ENCODE data around the gene VIT. TPM values are rescaled to one million over a fixed set of nuclear protein-coding genes. Genes with fewer than 3 reads are reported as not detected.

VIT gene
- total and polyA plus RNA-seq, 10 donors: 0.05 to 0.74 (median 0.38) TPM; not detected in 6

DNA sequence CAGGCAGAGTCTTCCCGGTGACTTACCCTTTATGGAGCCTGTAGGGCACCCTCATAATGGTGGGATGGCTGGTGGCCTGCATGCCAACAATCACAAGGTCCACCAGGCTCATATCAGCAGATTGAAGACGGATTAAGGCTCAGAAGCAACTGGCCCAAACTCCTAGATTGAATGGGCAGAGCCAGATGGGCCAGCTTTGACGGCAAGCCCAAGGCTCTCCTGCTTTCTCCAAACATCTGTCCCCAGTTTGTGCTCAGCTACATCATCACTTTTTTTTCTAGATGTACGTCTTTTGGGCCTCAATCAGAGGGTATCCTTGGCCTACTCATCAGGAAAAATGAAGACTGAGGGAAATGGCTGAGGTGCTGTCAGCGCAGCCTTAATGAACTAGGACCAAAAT, 114.6 kb downstream of the VIT start:
- intact Hi-C loops (cut with DNase I; ENCODE audit: low total_unique reads): no loop called here
- DNase-seq: no peak
- no peak overlapping the region for H3K27ac ChIP-seq
- H3K27me3 ChIP-seq (replicated peaks in 1 of 7): no peaks in the 10 kb centered on the region
- H3K4me1 ChIP-seq: no peaks in the 10 kb centered on the region
- 84 to 94% (median 86%) methylated on average over 5 of the region's 5 CpGs for WGBS, 5 donors
- no peaks in the 10 kb centered on the region for H3K36me3 ChIP-seq
- TF ChIP-seq, protein P1, sequence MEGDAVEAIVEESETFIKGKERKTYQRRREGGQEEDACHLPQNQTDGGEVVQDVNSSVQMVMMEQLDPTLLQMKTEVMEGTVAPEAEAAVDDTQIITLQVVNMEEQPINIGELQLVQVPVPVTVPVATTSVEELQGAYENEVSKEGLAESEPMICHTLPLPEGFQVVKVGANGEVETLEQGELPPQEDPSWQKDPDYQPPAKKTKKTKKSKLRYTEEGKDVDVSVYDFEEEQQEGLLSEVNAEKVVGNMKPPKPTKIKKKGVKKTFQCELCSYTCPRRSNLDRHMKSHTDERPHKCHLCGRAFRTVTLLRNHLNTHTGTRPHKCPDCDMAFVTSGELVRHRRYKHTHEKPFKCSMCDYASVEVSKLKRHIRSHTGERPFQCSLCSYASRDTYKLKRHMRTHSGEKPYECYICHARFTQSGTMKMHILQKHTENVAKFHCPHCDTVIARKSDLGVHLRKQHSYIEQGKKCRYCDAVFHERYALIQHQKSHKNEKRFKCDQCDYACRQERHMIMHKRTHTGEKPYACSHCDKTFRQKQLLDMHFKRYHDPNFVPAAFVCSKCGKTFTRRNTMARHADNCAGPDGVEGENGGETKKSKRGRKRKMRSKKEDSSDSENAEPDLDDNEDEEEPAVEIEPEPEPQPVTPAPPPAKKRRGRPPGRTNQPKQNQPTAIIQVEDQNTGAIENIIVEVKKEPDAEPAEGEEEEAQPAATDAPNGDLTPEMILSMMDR (IDR thresholded peaks at IDR 0.05 in 8 of 11, conservative IDR thresholded peaks at IDR 0.05 in 3 of 11): no peak
- no peak for TF ChIP-seq POLR2AphosphoS5 (IDR thresholded peaks at IDR 0.05)
- no peak for TF ChIP-seq POLR2A (IDR thresholded peaks at IDR 0.05)
- no peak overlapping the region for H3K4me3 ChIP-seq
- H3K9me3 ChIP-seq: no peaks in the 10 kb centered on the region

DNA sequence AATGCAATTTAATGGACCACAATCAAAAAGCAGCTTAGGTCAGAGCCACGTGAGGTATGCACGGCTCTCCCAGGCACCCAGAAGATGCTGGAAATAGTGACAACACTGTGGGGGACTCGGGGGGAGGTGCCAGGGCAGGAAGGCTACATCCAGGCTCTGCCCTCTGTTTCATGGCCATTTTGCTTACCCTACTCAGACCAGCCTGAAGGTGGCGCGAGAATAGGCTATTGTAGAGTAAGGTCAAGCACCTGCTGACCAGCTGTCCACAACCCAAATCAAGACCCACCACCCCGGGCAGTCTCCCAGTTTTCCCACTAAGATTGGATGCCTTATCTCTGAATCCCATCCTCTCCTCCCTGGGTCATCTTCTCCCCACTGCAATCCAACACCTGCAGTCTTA, 115.7 kb downstream of the VIT start:
- Histone ChIP-seq H3K27me3 (replicated peaks in 1 of 7) (no peaks in the 10 kb centered on the region), H3K4me3 (no peak overlapping the region), H3K27ac (no peak overlapping the region), H3K9me3 (no peaks in the 10 kb centered on the region), H3K36me3 (no peaks in the 10 kb centered on the region), H3K4me1 (no peaks in the 10 kb centered on the region)
- no peak for DNase-seq
- intact Hi-C loops (cut with DNase I; ENCODE audit: low total_unique reads): no loop called here
- 51 to 67% (median 52%) methylated on average over 6 of the region's 6 CpGs for WGBS, 5 donors
- TF ChIP-seq, protein P1 (IDR thresholded peaks at IDR 0.05 in 8 of 11, conservative IDR thresholded peaks at IDR 0.05 in 3 of 11): no peak
- TF ChIP-seq POLR2A (IDR thresholded peaks at IDR 0.05): no peak
- TF ChIP-seq POLR2AphosphoS5 (IDR thresholded peaks at IDR 0.05): no peak

DNA sequence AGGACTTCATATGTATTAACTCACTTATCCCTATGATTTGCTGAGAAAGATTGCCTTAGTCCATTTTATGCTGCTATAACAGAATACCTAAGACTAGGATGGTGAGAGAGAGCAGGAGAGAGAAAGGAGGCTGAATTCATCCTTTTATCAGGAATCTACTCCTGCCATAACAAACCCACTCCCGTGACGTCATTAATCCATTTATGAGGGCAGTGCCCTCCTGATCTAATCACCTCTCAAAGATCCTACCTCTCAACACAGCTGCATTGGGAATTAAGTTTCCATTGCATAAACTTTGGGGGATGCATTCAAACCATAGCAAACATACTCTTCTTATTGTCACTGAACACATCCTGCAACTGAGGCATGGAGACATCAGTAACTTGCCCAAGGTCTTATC, 122.0 kb downstream of the VIT start:
- 61 to 98% (median 89%) methylated on average over 2 of the region's 2 CpGs for WGBS, 5 donors
- no peak for TF ChIP-seq POLR2AphosphoS5 (IDR thresholded peaks at IDR 0.05)
- no peak for TF ChIP-seq POLR2A (IDR thresholded peaks at IDR 0.05)
- TF ChIP-seq, protein P1 (IDR thresholded peaks at IDR 0.05 in 8 of 11, conservative IDR thresholded peaks at IDR 0.05 in 3 of 11): no peak
- H3K9me3 ChIP-seq: no peaks in the 10 kb centered on the region
- H3K27me3 ChIP-seq (replicated peaks in 1 of 7): no peaks in the 10 kb centered on the region
- no peaks in the 10 kb centered on the region for H3K4me1 ChIP-seq
- H3K4me3 ChIP-seq: no peak overlapping the region
- DNase-seq: no peak
- no peak overlapping the region for H3K27ac ChIP-seq
- intact Hi-C loops (cut with DNase I; ENCODE audit: low total_unique reads): no loop called here
- H3K36me3 ChIP-seq: no peaks in the 10 kb centered on the region

DNA sequence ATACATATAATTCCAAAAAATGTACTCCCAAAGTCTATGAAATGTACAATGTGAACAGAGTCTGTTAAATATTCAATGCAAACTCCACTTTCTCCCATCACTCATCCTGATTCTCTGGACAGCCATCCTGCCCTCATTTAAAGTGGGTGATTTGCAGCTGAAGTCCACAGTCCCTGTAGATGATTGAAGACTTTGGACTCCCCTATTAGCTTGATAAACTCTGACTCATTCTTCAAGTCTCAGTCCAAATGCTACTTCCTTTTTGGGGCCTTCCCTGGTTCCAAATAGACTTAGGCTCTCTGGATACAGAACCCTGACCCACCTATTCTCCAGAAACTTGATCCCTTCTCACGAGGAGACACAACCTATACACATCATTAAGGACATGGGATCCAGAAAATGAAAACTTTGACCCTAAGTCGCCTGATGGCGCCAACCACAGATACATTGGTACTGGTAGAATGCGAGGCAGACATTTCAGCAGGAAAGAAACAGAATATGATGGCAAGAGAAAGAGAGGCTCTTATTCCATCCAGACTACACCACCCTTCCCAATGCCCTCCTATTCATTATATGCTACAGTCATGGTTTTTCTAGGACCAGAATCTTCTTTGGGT, 122.7 kb downstream of the VIT start:
- no peaks in the 10 kb centered on the region for H3K4me1 ChIP-seq
- H3K9me3 ChIP-seq: no peaks in the 10 kb centered on the region
- DNase-seq: no peak
- no peak overlapping the region for H3K27ac ChIP-seq
- intact Hi-C loops (cut with DNase I; ENCODE audit: low total_unique reads): no loop called here
- H3K4me3 ChIP-seq: no peak overlapping the region
- WGBS, 5 donors: 83 to 92% (median 90%) methylated on average over 4 of the region's 4 CpGs
- H3K36me3 ChIP-seq: no peaks in the 10 kb centered on the region
- H3K27me3 ChIP-seq (replicated peaks in 1 of 7): no peaks in the 10 kb centered on the region
- TF ChIP-seq POLR2A (IDR thresholded peaks at IDR 0.05) (no peak), POLR2AphosphoS5 (IDR thresholded peaks at IDR 0.05) (no peak)
- TF ChIP-seq, protein P1 (IDR thresholded peaks at IDR 0.05 in 8 of 11, conservative IDR thresholded peaks at IDR 0.05 in 3 of 11): no peak

All from spleen (tissue), 11 donors.